Liver (tissue), 9 donors: ENCODE results near the gene KL. TPM values are rescaled to one million over a fixed set of nuclear protein-coding genes. Genes with fewer than 3 reads are reported as not detected.

ENCODE experiments used
- DNase-seq: peaks from one replicate; pipeline ENCODE4 v3.0.0-alpha.2; 2017; ENCODE audit warnings: low spot score
- H3K27ac ChIP-seq, 2 donors: one replicate each; pipeline ENCODE4 v1.7.0; 2013; ENCODE audit warnings: inconsistent platforms in 2 of 2, low read length in 2 of 2, control low read depth in 1 of 2, low read depth in 1 of 2, mild to moderate bottlenecking in 1 of 2
- H3K27me3 ChIP-seq, 4 donors: one replicate each; pipeline versions ENCODE4 v1.6.1 to v1.7.0; 2013; ENCODE audit warnings: low read length in 3 of 4, inconsistent platforms in 1 of 4, mild to moderate bottlenecking in 1 of 4, moderate library complexity in 1 of 4; ENCODE audit not compliant: control insufficient read depth in 4 of 4, insufficient read depth in 4 of 4
- H3K36me3 ChIP-seq, 4 donors: one replicate each; pipeline versions ENCODE4 v1.6.1 to v1.7.0; 2013; ENCODE audit warnings: low read length in 3 of 4, mild to moderate bottlenecking in 3 of 4, low read depth in 1 of 4, moderate library complexity in 1 of 4; ENCODE audit not compliant: control insufficient read depth in 4 of 4, insufficient read depth in 3 of 4
- H3K4me1 ChIP-seq, 4 donors: one replicate each; pipeline versions ENCODE4 v1.6.1 to v1.7.0; 2013; ENCODE audit warnings: low read length in 3 of 4, mild to moderate bottlenecking in 3 of 4, moderate library complexity in 1 of 4; ENCODE audit not compliant: control insufficient read depth in 4 of 4, insufficient read depth in 4 of 4
- H3K4me3 ChIP-seq, 3 donors: one replicate each; pipeline versions ENCODE4 v1.6.1 to v1.7.0; 2013; ENCODE audit warnings: low read length in 3 of 3, control low read depth in 1 of 3, low read depth in 1 of 3, mild to moderate bottlenecking in 1 of 3
- H3K9ac ChIP-seq, 2 donors: one replicate each; pipeline ENCODE4 v1.7.0; 2013; ENCODE audit warnings: low read length in 2 of 2, mild to moderate bottlenecking in 2 of 2, moderate library complexity in 2 of 2, control low read depth in 1 of 2, low read depth in 1 of 2
- H3K9me3 ChIP-seq, 4 donors: one replicate each; pipeline versions ENCODE4 v1.6.1 to v1.7.0; 2013; ENCODE audit warnings: low read length in 3 of 4; ENCODE audit not compliant: control insufficient read depth in 4 of 4
- ATF3 ChIP-seq: IDR thresholded peaks from 2 replicates; pipeline ENCODE4 v1.6.1; 2016; ENCODE audit warnings: antibody characterized with exemption
- CTCF ChIP-seq: fragments of 150-350 bp; IDR thresholded peaks from 2 replicates; pipeline ENCODE4 v1.5.1; 2017; ENCODE audit warnings: improper control_type of control experiment, low read depth, low read length; ENCODE audit not compliant: missing input control
- EGR1 ChIP-seq, 2 donors: IDR thresholded peaks; 2 replicates each; pipeline ENCODE4 v1.6.1; 2016 to 2018; ENCODE audit warnings: antibody characterized with exemption in 2 of 2, low read depth in 2 of 2
- FOXA1 ChIP-seq: IDR thresholded peaks from 2 replicates; pipeline ENCODE4 v1.6.1; 2016; ENCODE audit warnings: antibody characterized with exemption
- FOXA2 ChIP-seq: IDR thresholded peaks from 2 replicates; pipeline ENCODE4 v1.6.1; 2016; ENCODE audit warnings: antibody characterized with exemption
- HNF4A ChIP-seq, 2 donors: conservative IDR thresholded peaks; 2 replicates each; pipeline ENCODE4 v1.6.1; 2016; ENCODE audit warnings: antibody characterized with exemption in 2 of 2, mild to moderate bottlenecking in 2 of 2
- HNF4G ChIP-seq: IDR thresholded peaks from 2 replicates; pipeline ENCODE4 v1.6.1; 2016; ENCODE audit warnings: antibody characterized with exemption
- RAD21 ChIP-seq, 2 donors: IDR thresholded peaks; 2 replicates each; pipeline ENCODE4 v1.6.1; 2016; ENCODE audit warnings: antibody characterized with exemption in 2 of 2, mild to moderate bottlenecking in 2 of 2
- REST ChIP-seq: IDR thresholded peaks from 2 replicates; pipeline ENCODE4 v1.6.1; 2016; ENCODE audit warnings: antibody characterized with exemption, mild to moderate bottlenecking
- RXRA ChIP-seq, 2 donors: IDR thresholded peaks; 2 replicates each; pipeline ENCODE4 v1.6.1; 2017 to 2018; ENCODE audit warnings: antibody characterized with exemption in 2 of 2, mild to moderate bottlenecking in 1 of 2
- SP1 ChIP-seq: IDR thresholded peaks from 2 replicates; pipeline ENCODE4 v1.6.1; 2018; ENCODE audit warnings: antibody characterized with exemption, mild to moderate bottlenecking
- TAF1 ChIP-seq: conservative IDR thresholded peaks from 2 replicates; pipeline ENCODE4 v1.6.1; 2016; ENCODE audit warnings: antibody characterized with exemption, mild to moderate bottlenecking
- YY1 ChIP-seq: IDR thresholded peaks from 2 replicates; pipeline ENCODE4 v1.6.1; 2016; ENCODE audit warnings: antibody characterized with exemption, mild to moderate bottlenecking
- ZBTB33 ChIP-seq: IDR thresholded peaks from 2 replicates; pipeline ENCODE4 v1.6.1; 2016; ENCODE audit warnings: antibody characterized with exemption
- WGBS: extraction: QIAGEN DNeasy Blood & Tissue Kit; methylation state at CpG from one replicate; pipeline ENCODE4 v1.1.7; 2013; 5-methylcytosine and 5-hydroxymethylcytosine counted together
- polyA plus RNA-seq, 2 donors: library from polyadenylated mRNA; stranded (reverse) in 1 of 2; unstranded in 1 of 2; fragments of 200-250 nt in 1 of 2; fragments of >200 nt in 1 of 2; fragmentation: Nextera tagmentation in 1 of 2; extraction: Ambion mirVana in 1 of 2; gene quantifications; one replicate each; pipeline versions ENCODE4 v1.2.1 to v1.2.3, GENCODE V29; 2013 to 2015
- total RNA-seq, 2 donors: library from RNA; depleted of rRNA; stranded (reverse); fragments of >200 nt; gene quantifications; one replicate each; pipeline ENCODE4 v1.2.3, GENCODE V29; 2014
- donor health status: healthy.
- donor health status: healthy.
- donor health status: healthy.
- donor health status: healthy.
- donor health status: healthy.

The KL gene
- total and polyA plus RNA-seq, 4 donors = 0.13 to 0.92 (median 0.28) TPM

GRCh38 chr13:33115274-33115673 lies 99.1 kb downstream of the KL start:
- Histone ChIP-seq H3K4me3 (no peak overlapping the region), H3K36me3 (peaks cover 2 to 42% (median 25%) of the 10 kb centered on the region in 4 donors), H3K9ac (no peak overlapping the region), H3K9me3 (no peaks in the 10 kb centered on the region), H3K27me3 (no peaks in the 10 kb centered on the region), H3K4me1 (peaks cover 2 to 18% (median 5%) of the 10 kb centered on the region in 4 donors), H3K27ac (no peak overlapping the region)
- DNase-seq = no peak
- 37% methylated on average over 2 of the region's 2 CpGs for WGBS
- no peak for TF ChIP-seq RAD21 (IDR thresholded peaks at IDR 0.05)
- no peak for TF ChIP-seq CTCF
- TF ChIP-seq SP1 = no peak
- no peak for TF ChIP-seq FOXA1
- TF ChIP-seq FOXA2 = no peak
- no peak for TF ChIP-seq ZBTB33
- no peak for TF ChIP-seq YY1
- TF ChIP-seq ATF3 = no peak
- no peak for TF ChIP-seq EGR1 (IDR thresholded peaks at IDR 0.05; ENCODE audit: low read depth in 2 of 2)
- no peak for TF ChIP-seq TAF1
- peak; percentile 55 to 79 for TF ChIP-seq RXRA (IDR thresholded peaks at IDR 0.05)
- TF ChIP-seq HNF4A (conservative IDR thresholded peaks at IDR 0.05) = peak; percentile 55 to 81
- no peak for TF ChIP-seq REST
- peak; percentile 40 for TF ChIP-seq HNF4G
